ENCODE results near the gene ATP5F1E. TPM values are rescaled to one million over a fixed set of nuclear protein-coding genes. Genes with fewer than 3 reads are reported as not detected.
A peak's percentile ranks its signal among the peaks of the same experiment; 100 is the strongest.

ATP5F1E gene
- total RNA-seq, result 10 to 100 TPM in 3 of 4 donors, 1 to 10 TPM in 1; 7.2 to 33.0 (median 25.8) TPM

- Histone ChIP-seq H3K27ac (peak within 1 kb of the TSS; percentile 90 to 98 (median 96)), H3K27me3 (no peaks in the 10 kb centered on the region), H3K4me3 (peak within 1 kb of the TSS; percentile 68 to 90 (median 69)), H3K4me1 (peaks cover 26 to 57% (median 44%) of the 10 kb centered on the region in 4 donors), H3K9me3 (no peaks in the 10 kb centered on the region), H3K36me3 (peaks cover 0 to 37% (median 13%) of the 10 kb centered on the region in 4 donors)
- intact Hi-C loops (cut with DNase I; ENCODE audit: low total_unique reads) (loop anchor here (5.0 kb wide), 1 partner anchor 140 kb away; no protein-coding TSS in a partner anchor), in situ Hi-C loops (cut with MboI; ENCODE audit: low pct_ligation_motif_present in 1 of 4, low pct_unique_long_range_greater_than_20kb in 1 of 4, low sequenced_read_pairs in 3 of 4) (loop anchor here in 1 of 4 donors (25.0 kb wide), 1 partner anchor 370 kb away; the partner anchor contains the start of gene STX16)
- WGBS, 2 donors (ENCODE audit: low coverage in 1 of 2), result 1% methylated on average over 36 of the region's 86 CpGs; no CpG with 5 or more reads in 1 of the 2 donors
- TF ChIP-seq EP300 (IDR thresholded peaks at IDR 0.05; ENCODE audit: low read depth) (no peak), POLR2AphosphoS5 (IDR thresholded peaks at IDR 0.05) (peak; percentile 90 to 97 (median 96)), POLR2A (IDR thresholded peaks at IDR 0.05) (peak; percentile 92), CTCF (IDR thresholded peaks at IDR 0.05) (no peak)
- DNase-seq, result peak; percentile 97
These were observed at the start of gene ATP5F1E for GRCh38 chr20:59032023-59032712. ATP5F1E (minus strand) TSS chr20:59032335; CDS start chr20:59032251, 84 bp downstream.

GRCh38 chr20:59081036-59081435 lies 48.9 kb upstream of the ATP5F1E start:
- intact Hi-C loops (cut with DNase I; ENCODE audit: low total_unique reads) (no loop called here), in situ Hi-C loops (cut with MboI; ENCODE audit: low pct_ligation_motif_present in 1 of 4, low pct_unique_long_range_greater_than_20kb in 1 of 4, low sequenced_read_pairs in 3 of 4) (loop anchor here (10.0 to 25.0 kb wide), 4 partner anchors 144 to 331 kb away; partner anchors contain the start of genes GNAS (in 1 of the 4) and GNAS-AS1 (in 1 of the 4))
- Histone ChIP-seq H3K27me3 (peaks cover 18% of the 10 kb centered on the region), H3K4me3 (no peak overlapping the region), H3K36me3 (no peaks in the 10 kb centered on the region), H3K27ac (no peak overlapping the region), H3K4me1 (no peaks in the 10 kb centered on the region), H3K9me3 (no peaks in the 10 kb centered on the region)
- TF ChIP-seq POLR2AphosphoS5 (IDR thresholded peaks at IDR 0.05) (no peak), POLR2A (IDR thresholded peaks at IDR 0.05) (no peak), EP300 (IDR thresholded peaks at IDR 0.05; ENCODE audit: low read depth) (no peak)
- DNase-seq, result no peak
- 53 to 54% methylated on average over 3 of the region's 3 CpGs for WGBS, 2 donors (ENCODE audit: low coverage in 1 of 2)

- no peak for DNase-seq
- intact Hi-C loops (cut with DNase I; ENCODE audit: low total_unique reads) (no loop called here), in situ Hi-C loops (cut with MboI; ENCODE audit: low pct_ligation_motif_present in 1 of 4, low pct_unique_long_range_greater_than_20kb in 1 of 4, low sequenced_read_pairs in 3 of 4) (loop anchor here (10.0 to 25.0 kb wide), 3 partner anchors 203 to 334 kb away; partner anchors contain the start of genes GNAS (in 1 of the 4) and GNAS-AS1 (in 1 of the 4))
- Histone ChIP-seq H3K27ac (no peak overlapping the region), H3K9me3 (no peaks in the 10 kb centered on the region), H3K4me3 (no peak overlapping the region), H3K4me1 (no peaks in the 10 kb centered on the region), H3K36me3 (no peaks in the 10 kb centered on the region), H3K27me3 (peaks cover 24% of the 10 kb centered on the region)
- 65 to 92% methylated on average over 2 to 5 of the region's 5 CpGs for WGBS, 2 donors (ENCODE audit: low coverage in 1 of 2)
- TF ChIP-seq POLR2A (IDR thresholded peaks at IDR 0.05) (no peak), CTCF (IDR thresholded peaks at IDR 0.05) (no peak), EP300 (IDR thresholded peaks at IDR 0.05; ENCODE audit: low read depth) (no peak), POLR2AphosphoS5 (IDR thresholded peaks at IDR 0.05) (no peak)
These were observed 46.1 kb upstream of the ATP5F1E start for GRCh38 chr20:59078231-59078630.

- Histone ChIP-seq H3K4me3 (no peak overlapping the region), H3K36me3 (no peaks in the 10 kb centered on the region), H3K9me3 (no peaks in the 10 kb centered on the region), H3K27ac (no peak overlapping the region), H3K27me3 (peaks cover 26% of the 10 kb centered on the region), H3K4me1 (no peaks in the 10 kb centered on the region)
- in situ Hi-C loops (cut with MboI; ENCODE audit: low pct_ligation_motif_present in 1 of 4, low pct_unique_long_range_greater_than_20kb in 1 of 4, low sequenced_read_pairs in 3 of 4), result loop anchor here (10.0 to 25.0 kb wide), 3 partner anchors 203 to 335 kb away; partner anchors contain the start of genes GNAS (in 1 of the 4) and GNAS-AS1 (in 1 of the 4)
- TF ChIP-seq POLR2AphosphoS5 (IDR thresholded peaks at IDR 0.05) (no peak), CTCF (IDR thresholded peaks at IDR 0.05) (no peak), POLR2A (IDR thresholded peaks at IDR 0.05) (no peak), EP300 (IDR thresholded peaks at IDR 0.05; ENCODE audit: low read depth) (no peak)
- 69% methylated on average over 1 of the region's 1 CpG; no CpG with 5 or more reads in 1 of the 2 donors for WGBS, 2 donors (ENCODE audit: low coverage in 1 of 2)
- intact Hi-C loops (cut with DNase I; ENCODE audit: low total_unique reads), result no loop called here
- DNase-seq, result no peak
These were observed 45.6 kb upstream of the ATP5F1E start for GRCh38 chr20:59077705-59078104.

All from transverse colon (tissue), 4 donors.